ENCODE results near the gene REV3L.

Gene REV3L

DNA sequence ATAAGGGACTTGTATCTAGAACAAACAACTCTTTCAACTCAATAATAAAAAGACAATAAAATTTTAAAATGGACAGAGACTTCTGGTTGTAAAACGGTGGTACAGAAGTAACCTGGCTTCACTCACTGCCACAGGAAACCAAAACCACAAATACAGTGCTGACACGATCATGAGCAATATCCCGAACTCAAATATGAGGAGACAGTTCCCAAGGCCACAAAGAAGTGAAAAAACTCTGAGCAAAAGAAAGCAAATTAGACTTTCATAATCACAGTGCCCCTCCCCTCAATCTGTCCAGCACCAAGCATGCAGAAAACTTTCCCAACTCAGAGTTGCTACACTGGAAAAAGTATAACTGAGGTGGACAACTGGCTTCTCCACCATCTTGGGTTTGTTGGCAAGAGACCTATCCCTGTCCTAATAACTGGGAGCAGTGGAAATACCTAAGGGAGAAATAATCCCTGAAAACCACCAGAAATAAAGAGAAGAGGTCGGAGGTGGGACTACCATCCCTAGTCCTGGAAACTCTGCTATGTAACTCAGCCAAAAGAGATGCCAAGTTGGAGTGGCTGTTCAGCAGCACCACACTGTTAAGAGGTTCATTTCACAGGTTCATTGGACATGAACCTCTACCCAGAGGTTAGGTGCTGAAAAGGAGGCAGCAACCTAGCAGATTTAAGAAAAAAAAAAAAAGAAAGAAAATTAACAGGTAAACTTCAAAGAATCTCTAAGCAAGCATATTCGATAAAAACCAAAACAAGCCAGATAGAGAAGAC is 55.5 kb downstream of the REV3L start:
- Histone ChIP-seq H3K27ac (no peak overlapping the region), H3K9me3 (ENCODE audit: severe bottlenecking) (peaks cover 2% of the 10 kb centered on the region), H3K36me3 (no peaks in the 10 kb centered on the region; the same call in 1 of the 2 replicates), H3K27me3 (ENCODE audit: insufficient read depth, low read depth, severe bottlenecking) (no peaks in the 10 kb centered on the region), H3K4me3 (ENCODE audit: low read depth, low read length) (no peak overlapping the region)
- TF ChIP-seq, protein P1, sequence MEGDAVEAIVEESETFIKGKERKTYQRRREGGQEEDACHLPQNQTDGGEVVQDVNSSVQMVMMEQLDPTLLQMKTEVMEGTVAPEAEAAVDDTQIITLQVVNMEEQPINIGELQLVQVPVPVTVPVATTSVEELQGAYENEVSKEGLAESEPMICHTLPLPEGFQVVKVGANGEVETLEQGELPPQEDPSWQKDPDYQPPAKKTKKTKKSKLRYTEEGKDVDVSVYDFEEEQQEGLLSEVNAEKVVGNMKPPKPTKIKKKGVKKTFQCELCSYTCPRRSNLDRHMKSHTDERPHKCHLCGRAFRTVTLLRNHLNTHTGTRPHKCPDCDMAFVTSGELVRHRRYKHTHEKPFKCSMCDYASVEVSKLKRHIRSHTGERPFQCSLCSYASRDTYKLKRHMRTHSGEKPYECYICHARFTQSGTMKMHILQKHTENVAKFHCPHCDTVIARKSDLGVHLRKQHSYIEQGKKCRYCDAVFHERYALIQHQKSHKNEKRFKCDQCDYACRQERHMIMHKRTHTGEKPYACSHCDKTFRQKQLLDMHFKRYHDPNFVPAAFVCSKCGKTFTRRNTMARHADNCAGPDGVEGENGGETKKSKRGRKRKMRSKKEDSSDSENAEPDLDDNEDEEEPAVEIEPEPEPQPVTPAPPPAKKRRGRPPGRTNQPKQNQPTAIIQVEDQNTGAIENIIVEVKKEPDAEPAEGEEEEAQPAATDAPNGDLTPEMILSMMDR (IDR thresholded peaks at IDR 0.05; ENCODE audit: low read depth, low read length), result no peak
- no peak for DNase-seq

DNA sequence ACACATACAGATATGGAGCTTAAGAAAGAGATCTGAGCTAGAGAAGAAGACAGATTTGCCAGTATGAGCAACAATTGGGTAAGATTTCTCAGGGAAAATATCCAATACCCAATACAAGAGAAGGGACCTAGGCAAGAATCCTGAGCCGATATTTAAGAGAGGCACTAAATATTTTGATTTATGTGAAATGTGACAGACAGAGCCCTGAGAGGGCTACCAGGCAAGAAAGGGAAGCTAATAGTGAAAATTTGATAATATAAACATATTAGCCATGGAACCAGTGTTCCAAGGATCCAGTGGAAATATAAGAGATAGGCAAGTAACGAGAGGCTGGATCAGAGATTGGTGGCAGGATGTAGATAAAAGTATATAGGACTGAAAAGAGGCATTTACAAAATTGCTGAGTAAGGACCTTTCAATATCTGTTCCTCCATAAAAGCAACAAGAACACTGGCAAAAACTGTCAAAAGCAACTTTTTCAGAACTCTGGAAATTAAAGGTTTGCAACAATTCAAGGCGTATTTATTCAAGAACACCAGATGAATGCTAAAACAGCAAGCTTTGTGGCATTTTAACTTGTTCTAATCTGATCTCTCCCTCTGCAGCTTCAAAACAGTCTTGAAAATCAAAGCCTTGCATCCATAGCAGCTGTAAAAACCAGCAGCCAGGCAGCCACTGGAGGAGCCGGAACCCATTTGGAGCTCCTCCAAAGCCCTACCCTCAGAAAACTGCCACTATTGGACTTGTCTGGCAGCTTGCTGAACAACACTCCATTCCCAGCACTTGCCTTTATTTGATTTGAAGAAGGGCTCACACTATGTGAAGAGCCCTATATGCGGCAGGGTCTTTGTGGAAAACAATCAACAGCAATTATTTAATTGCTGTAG is 58.8 kb downstream of the REV3L start:
- TF ChIP-seq, protein P1 (IDR thresholded peaks at IDR 0.05; ENCODE audit: low read depth, low read length), result no peak
- peaks cover 2% of the 10 kb centered on the region for H3K9me3 ChIP-seq (ENCODE audit: severe bottlenecking)
- no peak overlapping the region for H3K27ac ChIP-seq
- H3K4me3 ChIP-seq (ENCODE audit: low read depth, low read length), result no peak overlapping the region
- no peak for DNase-seq
- H3K27me3 ChIP-seq (ENCODE audit: insufficient read depth, low read depth, severe bottlenecking), result no peaks in the 10 kb centered on the region
- no peaks in the 10 kb centered on the region; the same call in 1 of the 2 replicates for H3K36me3 ChIP-seq

DNA sequence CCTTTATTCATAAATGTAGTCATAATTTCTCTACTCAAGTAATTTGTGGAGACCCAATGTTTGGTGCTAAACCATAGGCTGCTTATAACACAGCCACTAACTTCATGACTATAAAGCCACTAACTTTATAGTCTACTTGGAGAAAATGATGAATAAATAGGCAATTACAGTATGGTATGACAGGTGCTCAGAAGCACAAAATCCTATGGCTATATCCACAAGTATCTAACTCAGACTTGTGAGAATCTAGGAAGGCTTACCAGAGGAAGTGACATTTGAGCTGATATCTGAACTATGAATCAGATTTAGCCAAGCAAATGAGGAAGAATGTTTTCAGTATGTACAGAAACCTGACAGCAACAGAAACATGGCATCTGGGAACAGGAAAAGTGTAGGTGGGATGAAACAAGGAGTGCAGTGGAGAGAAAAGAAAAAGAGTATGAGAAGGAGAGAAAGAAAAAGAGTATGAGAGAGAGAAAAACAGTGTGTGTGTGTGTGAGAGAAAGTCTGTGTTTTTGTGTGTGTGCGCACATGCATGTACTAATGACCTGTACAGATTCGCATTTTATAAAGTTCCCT is 59.9 kb downstream of the REV3L start:
- TF ChIP-seq, protein P1 (IDR thresholded peaks at IDR 0.05; ENCODE audit: low read depth, low read length), result no peak
- Histone ChIP-seq H3K27me3 (ENCODE audit: insufficient read depth, low read depth, severe bottlenecking) (no peaks in the 10 kb centered on the region), H3K4me3 (ENCODE audit: low read depth, low read length) (no peak overlapping the region)

GRCh38 chr6:111418971-111419693 is 63.9 kb downstream of the REV3L start:
- Histone ChIP-seq H3K9me3 (ENCODE audit: severe bottlenecking) (no peaks in the 10 kb centered on the region), H3K4me3 (ENCODE audit: low read depth, low read length) (no peak overlapping the region), H3K36me3 (peaks cover 19% of the 10 kb centered on the region), H3K27ac (no peak overlapping the region), H3K27me3 (ENCODE audit: insufficient read depth, low read depth, severe bottlenecking) (no peaks in the 10 kb centered on the region)
- TF ChIP-seq, protein P1 (IDR thresholded peaks at IDR 0.05; ENCODE audit: low read depth, low read length), result no peak
- DNase-seq, result no peak

More for the DNA sequence above, 59.9 kb downstream of the REV3L start:
- no peaks in the 10 kb centered on the region for H3K9me3 ChIP-seq (ENCODE audit: severe bottlenecking)
- H3K27ac ChIP-seq, result no peak overlapping the region
- H3K36me3 ChIP-seq, result no peaks in the 10 kb centered on the region
- no peak for DNase-seq

GRCh38 chr6:111417946-111418345 is 65.1 kb downstream of the REV3L start:
- TF ChIP-seq, protein P1 (IDR thresholded peaks at IDR 0.05; ENCODE audit: low read depth, low read length), result no peak
- no peaks in the 10 kb centered on the region for H3K27me3 ChIP-seq (ENCODE audit: insufficient read depth, low read depth, severe bottlenecking)
- no peaks in the 10 kb centered on the region for H3K9me3 ChIP-seq (ENCODE audit: severe bottlenecking)
- peaks cover 23% of the 10 kb centered on the region for H3K36me3 ChIP-seq
- no peak for DNase-seq
- no peak overlapping the region for H3K4me3 ChIP-seq (ENCODE audit: low read depth, low read length)
- H3K27ac ChIP-seq, result no peak overlapping the region
